IPS DF 19.7 (cell line): ENCODE data around the gene GGCT.
"Not testable (repeated sequence)": the region's sequence is repeated elsewhere in the genome, so short reads cannot be mapped to it uniquely, and the experiment has no call there.

ENCODE experiments used
- DNase-seq: peaks from one replicate; pipeline ENCODE4 v3.0.0-alpha.2; 2013; ENCODE audit warnings: low read depth, low spot score

Gene GGCT

DNA sequence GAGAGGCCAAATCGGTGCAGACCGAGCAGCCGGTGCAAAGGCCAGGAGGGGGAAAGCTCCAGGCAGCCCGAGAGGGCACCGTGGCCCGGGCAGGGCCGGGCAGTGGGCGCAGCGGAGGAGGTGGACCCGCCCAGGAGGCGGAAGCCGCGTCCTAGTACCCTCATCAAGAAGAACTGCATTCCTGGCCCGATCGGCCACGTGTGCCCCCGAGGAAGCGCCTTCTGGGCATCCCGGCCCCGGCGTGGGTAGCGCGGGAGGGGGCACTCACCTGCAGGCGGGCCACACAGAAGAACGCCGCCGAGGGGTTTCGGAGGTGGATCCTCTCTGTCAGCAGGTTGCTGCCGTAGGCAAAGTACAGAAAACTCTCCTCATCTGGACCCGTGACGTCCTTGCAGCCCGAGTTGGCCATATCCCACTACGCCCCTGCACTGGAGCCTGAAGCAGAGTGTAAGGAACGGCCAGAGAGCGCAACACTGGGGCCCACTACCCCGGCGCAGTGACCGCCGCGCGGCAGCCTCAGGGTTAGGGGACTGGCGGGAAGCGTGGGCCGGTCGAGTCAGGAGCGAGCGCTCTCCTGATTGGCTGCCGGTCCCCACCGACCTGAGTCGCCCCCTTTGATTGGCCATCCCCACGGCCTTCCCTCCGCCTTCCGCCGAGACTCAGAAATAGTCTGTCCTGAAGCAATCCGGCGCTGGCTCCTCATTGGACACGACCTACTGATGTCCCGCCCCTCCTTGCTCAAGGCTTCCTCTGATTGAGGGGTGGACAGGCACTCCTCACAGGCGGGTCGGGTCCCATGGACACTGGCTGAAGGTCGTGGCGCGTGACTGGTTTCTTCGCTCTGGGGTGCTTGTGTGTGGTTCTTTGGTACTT is at the start of gene GGCT:
Gene GGCT, minus strand, starts transcription at position 529 of the 873 bp plus-strand sequence. Its CDS starts 120 bp downstream, at position 409.
- DNase-seq = peak; percentile 96

DNA sequence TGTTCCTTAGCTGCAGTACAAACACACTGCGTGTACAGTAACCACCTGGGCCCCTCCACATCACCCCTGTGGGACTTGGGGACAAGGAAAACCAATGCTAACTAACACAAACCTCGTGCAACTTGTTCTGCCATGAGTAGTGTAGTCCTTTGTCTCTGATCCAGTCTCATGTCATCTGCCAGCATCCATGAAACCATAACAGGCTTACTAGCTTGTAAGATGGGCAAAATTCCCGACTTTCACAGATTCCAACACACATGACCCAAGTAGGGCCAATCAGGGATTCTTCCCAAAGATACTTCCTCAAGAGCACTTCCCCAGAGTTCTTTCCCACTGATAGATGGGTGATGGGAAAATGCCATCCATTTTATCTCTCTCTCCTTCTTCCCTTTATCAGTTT is 48.9 kb upstream of the GGCT start:
- DNase-seq = no peak

GRCh38 chr7:30553141-30553540 is 48.5 kb upstream of the GGCT start:
- DNase-seq = no peak

DNA sequence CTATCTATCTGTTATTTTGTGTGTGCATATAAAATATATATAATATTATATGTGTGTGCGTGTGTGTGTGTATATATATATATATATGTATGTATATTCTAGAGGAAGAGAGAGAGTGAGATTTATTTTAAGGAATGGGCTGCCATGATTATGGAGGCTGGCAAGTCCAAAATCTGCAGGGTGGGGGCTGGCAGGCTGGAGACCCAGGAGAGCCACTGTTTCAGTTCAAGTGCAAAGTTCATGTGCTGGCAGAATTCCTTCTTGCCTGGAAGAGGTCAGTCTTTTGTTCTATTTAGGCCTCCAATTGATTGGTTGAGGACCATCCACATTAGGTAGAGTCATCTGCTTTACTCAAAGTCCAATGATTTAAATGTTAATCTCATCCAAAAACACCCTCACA is 47.7 kb upstream of the GGCT start:
- DNase-seq = no peak

DNA sequence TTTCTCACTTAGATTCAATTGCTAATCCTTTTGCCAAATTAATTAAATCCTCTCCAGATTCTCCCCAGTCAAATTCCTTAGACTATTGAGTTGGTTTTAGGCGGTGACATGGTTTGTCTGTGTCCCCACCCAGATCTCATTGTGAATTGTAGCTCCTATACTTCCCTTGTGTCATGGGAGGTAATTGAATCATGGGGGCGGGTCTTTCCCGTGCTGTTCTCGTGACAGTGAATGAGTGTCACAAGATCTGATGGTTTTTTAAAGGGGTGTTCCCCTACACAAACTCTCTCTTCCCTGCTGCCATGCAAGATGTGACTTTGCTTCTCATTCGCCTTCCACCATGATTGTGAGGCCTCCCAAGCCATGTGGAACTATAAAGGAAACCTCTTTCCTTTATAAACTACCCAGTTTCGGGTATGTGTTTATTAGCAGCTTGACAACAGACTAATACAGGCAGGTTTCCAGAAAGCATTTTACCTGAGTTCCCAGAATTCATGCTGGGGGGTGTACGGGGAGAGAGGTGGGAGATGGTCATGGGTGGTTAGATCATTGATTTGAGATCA is 45.4 kb upstream of the GGCT start:
- DNase-seq = no peak

- DNase-seq = peak; percentile 70
Measured at GRCh38 chr7:30548845-30549244, 44.2 kb upstream of the GGCT start.

DNA sequence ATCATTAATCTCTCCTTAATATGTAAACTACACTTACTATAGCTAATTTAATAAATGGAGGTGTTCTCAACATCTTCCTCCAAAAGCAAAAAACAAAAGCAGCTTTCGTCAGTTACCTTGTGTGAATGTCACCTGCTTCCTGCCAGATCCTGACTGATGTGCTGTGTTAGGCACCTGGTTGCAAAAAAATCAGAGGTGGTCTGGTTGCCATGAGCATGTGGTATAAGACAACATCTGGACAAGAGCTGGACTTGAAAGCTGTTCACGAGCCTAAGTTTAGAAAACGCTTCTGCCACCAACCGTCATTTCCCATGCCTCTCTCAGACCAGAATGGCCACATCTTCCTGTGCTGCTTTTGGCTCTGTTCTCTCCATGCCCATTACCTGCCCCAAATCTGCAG is 42.0 kb upstream of the GGCT start:
- no peak for DNase-seq

GRCh38 chr7:30545791-30546555 is 41.3 kb upstream of the GGCT start:
- DNase-seq = no peak

DNA sequence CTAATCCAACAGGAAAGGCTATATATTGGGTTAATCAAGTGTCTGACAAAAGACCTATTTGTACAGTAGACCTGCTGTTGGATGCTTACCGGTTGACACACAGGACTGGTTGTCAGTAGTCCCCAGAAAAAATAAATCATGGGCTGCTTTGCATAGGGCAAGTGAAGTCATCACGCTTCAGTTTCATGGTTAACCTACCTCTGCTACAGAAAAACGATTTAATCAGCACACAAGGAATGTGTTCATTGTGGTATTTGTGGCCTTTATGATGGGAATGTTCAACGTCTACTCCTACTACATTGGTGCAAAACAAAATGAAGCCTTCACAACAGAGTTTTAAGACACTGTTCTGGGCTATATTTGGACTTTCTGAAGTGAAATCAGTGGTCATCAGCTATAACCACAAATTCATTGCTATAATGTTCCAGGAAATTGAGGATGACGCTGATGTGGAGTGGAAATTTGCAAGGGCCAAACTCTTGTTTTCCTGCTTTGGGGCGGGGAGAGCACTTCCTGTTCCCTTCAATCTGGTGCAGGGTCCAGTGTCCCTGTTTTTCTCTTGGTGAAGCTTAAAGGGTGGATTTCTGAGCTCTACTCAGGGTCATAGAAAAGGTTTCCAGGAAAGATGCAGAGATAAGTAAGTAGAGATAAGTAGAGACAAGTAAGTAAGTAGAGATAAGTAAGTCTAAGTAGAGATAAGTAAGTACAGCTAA is 39.3 kb upstream of the GGCT start:
- DNase-seq = no peak

- DNase-seq = not testable (repeated sequence)
Measured at GRCh38 chr7:30543115-30543514, 38.5 kb upstream of the GGCT start.

- DNase-seq = no peak
Measured at GRCh38 chr7:30533886-30534285, 29.3 kb upstream of the GGCT start.

- no peak for DNase-seq
Measured at GRCh38 chr7:30531286-30531685, 26.7 kb upstream of the GGCT start.

DNA sequence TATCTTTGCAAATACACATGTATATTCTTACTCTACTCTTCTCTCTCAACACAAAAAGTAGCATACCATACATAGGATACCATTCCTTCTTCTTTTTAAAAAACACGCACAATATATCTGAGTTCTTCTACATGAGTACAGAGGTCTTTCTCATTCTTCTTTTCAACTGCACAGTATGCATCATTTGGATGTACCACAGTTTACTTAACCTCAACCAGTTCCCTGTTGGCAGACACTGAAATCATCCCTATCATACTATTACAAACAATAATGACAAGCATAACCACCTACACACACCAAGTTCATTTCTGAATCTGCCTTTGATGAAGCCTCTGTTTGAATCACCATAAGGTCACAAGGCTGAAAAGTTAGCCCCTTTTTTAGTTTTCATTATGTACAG is 25.7 kb upstream of the GGCT start:
- no peak for DNase-seq

DNA sequence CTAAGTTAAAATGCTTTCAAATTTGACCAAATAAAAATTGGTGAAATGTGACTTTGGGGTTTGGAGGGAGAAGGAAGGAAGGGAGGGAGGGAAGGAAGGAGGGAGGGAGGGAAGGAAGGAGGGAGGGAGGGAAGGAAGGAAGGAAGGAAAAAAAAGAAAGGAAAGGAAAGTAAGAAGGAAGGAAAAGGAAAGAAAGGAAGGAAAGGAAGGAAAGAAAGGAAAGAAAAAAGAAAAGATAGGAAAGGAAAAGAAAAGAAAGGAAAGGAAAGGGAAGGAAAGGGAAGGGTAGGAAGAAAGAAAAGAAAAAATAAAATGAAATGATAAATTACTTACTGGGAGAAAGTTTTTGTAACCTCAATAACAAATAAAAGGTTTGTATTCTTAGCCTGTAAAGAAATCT is 24.1 kb upstream of the GGCT start:
- DNase-seq = no peak

- DNase-seq = not testable (repeated sequence)
Measured at GRCh38 chr7:30527297-30527696, 22.7 kb upstream of the GGCT start.

GRCh38 chr7:30526163-30526562 is 21.5 kb upstream of the GGCT start:
- no peak for DNase-seq

DNA sequence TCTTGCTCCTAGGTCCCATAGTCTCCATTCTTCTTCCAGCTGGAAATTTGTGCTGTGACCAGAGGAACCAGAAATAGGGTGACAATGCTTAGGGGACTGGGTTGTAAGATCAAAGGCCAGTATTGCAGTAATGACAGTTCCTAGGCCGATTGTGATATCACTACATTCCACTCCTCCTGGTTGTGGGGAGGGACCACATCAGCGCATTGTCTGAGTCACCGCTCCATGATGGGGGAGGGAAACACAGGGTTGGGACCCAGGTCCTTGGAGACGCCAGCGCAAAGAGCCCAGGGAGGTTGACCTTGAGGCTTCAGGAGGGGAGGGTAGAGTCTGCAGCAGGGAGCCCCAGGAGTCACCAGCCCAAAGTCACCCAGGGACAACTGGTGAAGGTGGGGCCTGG is 20.8 kb upstream of the GGCT start:
- no peak for DNase-seq

DNA sequence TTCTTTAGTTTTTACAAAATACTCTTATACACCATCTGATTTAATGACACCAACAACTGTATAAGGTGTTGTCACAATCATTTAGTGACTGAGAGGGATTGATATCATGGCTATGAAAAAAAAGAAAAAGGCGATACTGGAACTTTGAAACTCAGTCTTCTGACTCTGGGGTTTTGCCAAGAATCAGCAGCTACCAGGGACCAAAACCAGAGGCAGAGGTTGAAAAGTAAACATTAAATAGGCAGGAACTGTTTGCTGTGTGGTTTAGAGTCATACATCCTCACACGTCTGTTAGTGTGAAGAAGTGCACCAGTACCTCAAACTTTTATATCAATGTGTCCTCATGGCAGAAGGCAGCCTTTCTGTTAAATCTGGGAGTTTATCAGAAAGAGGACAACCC is 19.9 kb upstream of the GGCT start:
- no peak for DNase-seq

DNA sequence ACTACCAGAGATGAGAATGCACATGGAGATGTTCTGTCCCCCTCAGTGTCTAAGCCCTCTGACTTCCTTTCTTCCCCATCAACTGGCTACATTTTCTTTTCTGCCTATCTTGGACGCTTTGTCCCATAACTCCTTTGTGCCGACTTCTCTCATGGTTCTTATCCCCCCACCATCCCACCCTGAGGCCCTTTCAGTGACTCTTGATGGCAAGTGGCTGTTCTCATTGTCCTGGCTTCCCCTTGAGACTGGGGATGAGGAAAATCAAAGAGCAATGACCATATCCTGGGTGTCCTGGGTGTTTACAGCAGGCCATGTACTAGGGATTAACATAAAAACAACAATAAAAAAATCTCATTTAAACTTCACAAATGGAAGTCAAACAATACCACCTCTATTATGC is 18.8 kb upstream of the GGCT start:
- DNase-seq = no peak

GRCh38 chr7:30522159-30522558 is 17.5 kb upstream of the GGCT start:
- no peak for DNase-seq

- DNase-seq = no peak
Measured at GRCh38 chr7:30521532-30521931, 16.9 kb upstream of the GGCT start.

- DNase-seq = no peak
Measured at GRCh38 chr7:30519122-30519521, 14.5 kb upstream of the GGCT start.
